ENCODE data around the gene CASKIN2.

CASKIN2 gene

DNA sequence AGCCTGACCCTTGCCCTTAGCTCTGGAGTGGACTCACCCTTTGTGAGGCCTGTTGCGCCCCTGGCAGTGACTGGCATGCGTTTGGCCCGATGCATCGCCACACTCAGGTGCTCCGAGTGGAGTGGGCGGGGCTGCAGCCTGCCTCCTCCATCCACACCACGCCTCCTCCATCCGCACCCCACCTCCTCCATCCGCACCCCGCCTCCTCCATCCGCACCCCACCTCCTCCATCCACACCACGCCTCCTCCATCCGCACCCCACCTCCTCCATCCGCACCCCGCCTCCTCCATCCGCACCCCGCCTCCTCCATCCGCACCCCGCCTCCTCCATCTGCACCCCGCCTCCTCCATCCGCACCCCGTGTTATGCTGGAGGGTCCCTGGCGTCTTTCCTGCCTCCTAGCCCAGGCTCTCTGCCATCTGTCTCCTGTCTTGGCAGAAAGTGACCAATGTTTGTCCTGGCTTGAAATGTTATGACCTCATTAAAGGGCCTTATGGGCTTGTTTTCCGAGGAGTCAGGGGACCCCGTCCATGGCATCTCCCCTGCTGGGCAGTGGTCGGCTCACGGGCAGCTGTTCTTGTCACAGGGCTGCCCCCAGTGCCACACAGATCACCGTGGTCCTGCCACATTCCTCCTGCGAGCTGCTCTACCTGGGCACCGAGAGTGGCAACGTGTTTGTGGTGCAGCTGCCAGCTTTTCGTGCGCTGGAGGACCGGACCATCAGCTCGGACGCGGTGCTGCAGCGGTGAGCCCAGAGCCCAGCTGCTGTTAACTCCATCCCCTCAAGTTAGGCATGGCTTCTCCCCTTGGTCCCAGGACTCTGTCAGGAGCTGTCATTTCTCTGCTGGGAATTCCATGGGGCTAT lies 43.6 kb upstream of the CASKIN2 start:
- no peak overlapping the region for H3K4me3 ChIP-seq (ENCODE audit: low read length)
- DNase-seq (ENCODE audit: low read depth) = no peak
- TF ChIP-seq, protein P1, sequence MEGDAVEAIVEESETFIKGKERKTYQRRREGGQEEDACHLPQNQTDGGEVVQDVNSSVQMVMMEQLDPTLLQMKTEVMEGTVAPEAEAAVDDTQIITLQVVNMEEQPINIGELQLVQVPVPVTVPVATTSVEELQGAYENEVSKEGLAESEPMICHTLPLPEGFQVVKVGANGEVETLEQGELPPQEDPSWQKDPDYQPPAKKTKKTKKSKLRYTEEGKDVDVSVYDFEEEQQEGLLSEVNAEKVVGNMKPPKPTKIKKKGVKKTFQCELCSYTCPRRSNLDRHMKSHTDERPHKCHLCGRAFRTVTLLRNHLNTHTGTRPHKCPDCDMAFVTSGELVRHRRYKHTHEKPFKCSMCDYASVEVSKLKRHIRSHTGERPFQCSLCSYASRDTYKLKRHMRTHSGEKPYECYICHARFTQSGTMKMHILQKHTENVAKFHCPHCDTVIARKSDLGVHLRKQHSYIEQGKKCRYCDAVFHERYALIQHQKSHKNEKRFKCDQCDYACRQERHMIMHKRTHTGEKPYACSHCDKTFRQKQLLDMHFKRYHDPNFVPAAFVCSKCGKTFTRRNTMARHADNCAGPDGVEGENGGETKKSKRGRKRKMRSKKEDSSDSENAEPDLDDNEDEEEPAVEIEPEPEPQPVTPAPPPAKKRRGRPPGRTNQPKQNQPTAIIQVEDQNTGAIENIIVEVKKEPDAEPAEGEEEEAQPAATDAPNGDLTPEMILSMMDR (conservative IDR thresholded peaks at IDR 0.05; ENCODE audit: low read depth, low read length) = no peak

DNA sequence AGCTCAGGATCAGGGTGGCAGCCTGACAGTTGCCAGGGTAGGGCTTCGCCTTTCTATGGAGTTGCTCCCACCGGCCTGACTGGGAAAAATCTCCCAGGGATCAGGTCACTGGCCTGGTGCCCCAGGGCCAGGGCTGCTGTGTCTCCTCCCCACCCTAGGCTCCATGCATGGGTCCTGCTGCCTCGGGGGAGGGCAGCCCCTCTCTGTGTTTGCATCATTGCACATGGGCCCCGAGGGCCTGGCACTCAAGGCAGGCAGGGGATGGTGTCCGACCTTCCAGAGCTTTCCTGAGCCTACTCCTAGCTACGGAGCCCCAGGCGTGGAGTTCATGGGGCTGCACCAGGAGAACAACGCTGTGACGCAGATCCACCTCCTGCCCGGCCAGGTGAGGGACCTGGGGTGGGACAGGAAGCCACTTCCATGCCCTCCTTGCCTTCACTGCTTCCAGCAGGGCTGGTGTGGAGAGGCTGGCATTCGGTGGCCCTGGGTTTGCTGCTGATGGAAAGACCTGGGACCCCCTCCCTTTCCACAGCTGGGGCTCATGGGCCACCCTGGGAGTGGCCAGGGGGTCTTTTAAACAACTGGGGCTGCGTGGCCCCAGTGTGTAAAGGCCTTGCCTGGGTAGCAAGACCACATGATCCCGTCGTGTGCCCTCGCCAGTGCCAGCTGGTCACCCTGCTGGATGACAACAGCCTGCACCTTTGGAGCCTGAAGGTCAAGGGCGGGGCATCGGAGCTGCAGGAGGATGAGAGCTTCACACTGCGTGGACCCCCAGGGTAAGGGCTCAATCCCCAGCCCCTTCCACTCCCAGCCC lies 42.7 kb upstream of the CASKIN2 start:
- no peak for DNase-seq (ENCODE audit: low read depth)
- TF ChIP-seq, protein P1 (conservative IDR thresholded peaks at IDR 0.05; ENCODE audit: low read depth, low read length) = no peak

DNA sequence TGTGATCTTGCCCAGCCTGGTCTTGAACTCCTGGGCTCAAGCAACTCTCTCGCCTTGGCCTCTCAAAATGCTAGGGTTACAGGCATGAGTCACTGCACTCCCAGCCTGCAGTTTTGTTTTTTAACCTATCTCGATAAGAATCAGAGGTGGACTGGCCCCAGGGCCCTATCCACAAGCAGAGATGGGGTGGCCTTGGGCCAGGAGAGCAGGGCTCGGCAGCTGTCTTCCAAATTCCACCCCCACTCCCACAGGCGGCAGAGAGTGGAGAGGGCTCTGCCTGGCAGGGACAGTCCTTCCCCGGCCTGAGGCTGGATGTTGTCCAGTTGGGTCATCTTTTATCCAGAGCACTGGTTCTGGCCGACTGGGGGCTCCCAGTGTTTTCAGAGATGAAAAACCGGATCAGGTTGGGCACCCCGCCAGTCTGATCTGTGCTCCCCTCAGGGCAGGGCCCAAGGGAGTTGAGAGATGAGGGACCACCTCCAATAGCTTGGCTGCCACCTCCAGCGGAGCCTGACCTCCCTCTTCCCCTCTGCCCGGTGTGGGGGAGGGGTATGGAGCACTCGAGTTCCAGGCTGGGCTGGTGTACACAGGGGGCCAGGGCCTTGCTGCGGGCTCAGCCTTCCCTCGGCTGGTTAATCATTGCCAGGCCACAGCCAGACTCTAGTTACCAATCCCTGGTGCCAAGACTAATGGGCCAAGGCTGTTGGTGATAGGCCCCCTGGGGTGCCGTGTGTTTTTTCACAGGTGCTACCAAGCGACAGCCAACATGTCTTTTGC lies 41.9 kb upstream of the CASKIN2 start:
- H3K4me3 ChIP-seq (ENCODE audit: low read length) = no peak overlapping the region
- TF ChIP-seq, protein P1 (conservative IDR thresholded peaks at IDR 0.05; ENCODE audit: low read depth, low read length) = no peak
- no peak for DNase-seq (ENCODE audit: low read depth)

More for the DNA sequence above, 42.7 kb upstream of the CASKIN2 start:
- no peak overlapping the region for H3K4me3 ChIP-seq (ENCODE audit: low read length)

DNA sequence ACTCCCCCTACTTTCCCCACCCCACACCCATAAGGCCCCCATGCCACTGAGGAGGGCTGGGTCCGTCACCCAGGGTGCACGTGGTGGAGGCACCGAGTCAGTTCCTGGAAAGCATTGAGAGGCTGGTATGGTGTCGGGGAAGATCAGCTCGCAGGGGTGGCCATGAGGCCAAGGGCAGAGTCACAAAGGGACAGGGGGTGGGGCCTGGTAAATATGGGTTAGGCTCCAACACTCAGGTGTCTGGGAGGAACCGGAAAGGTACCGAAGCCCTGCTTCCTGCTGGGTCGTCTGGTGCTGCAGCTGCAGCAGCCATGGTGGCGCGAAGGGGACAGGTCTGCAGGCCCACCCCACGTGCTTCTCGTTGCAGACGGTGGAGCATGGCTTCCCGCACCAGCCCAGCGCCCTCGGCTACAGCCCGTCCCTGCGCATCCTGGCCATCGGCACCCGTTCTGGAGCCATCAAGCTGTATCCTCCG lies 40.4 kb upstream of the CASKIN2 start:
- H3K4me3 ChIP-seq (ENCODE audit: low read length) = no peak overlapping the region
- TF ChIP-seq, protein P1 (conservative IDR thresholded peaks at IDR 0.05; ENCODE audit: low read depth, low read length) = no peak
- DNase-seq (ENCODE audit: low read depth) = no peak

DNA sequence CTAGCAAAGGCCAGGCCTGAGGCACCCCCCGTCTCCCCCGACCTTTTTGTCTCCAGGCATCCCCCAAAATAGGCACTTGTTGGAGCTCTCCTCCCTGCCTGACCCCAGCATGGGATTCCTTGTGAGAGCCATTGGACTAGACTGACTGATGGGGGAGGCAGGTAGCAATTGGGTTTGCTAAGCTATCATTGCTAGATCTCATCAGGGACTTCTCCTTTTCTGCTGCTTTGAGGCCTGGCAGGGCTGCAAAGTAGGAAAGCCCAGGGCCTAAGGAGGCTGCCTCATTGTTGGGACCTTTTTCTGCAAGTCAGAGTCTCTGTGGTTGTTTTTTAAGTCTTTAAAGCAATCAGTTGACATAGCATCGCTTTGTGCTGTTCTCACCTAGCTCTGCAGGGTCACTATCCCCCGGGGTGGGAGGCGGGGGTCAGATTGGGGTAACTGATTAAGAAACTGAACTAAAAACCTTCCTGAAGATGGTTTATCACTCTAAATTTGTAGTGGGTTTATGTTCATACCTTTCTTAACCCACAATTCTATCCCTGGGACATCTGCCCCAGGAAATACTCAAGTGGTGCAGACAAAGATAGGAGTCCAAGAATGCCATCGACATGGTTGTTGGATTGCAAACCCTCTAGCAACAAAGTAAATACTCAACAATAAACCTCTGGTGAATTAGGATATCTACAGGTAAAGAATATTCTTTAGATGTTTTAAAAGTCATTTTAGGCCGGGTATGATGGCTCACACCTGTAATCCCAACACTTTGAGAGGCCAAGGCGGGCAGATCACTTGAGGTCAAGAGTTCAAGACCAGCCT lies 38.2 kb upstream of the CASKIN2 start:
- DNase-seq (ENCODE audit: low read depth) = no peak
- H3K4me3 ChIP-seq (ENCODE audit: low read length) = no peak overlapping the region
- TF ChIP-seq, protein P1 (conservative IDR thresholded peaks at IDR 0.05; ENCODE audit: low read depth, low read length) = no peak
